ENCODE measurements around the gene FAM3A.
A peak's percentile ranks its signal among the peaks of the same experiment; 100 is the strongest.

Gene FAM3A

DNA sequence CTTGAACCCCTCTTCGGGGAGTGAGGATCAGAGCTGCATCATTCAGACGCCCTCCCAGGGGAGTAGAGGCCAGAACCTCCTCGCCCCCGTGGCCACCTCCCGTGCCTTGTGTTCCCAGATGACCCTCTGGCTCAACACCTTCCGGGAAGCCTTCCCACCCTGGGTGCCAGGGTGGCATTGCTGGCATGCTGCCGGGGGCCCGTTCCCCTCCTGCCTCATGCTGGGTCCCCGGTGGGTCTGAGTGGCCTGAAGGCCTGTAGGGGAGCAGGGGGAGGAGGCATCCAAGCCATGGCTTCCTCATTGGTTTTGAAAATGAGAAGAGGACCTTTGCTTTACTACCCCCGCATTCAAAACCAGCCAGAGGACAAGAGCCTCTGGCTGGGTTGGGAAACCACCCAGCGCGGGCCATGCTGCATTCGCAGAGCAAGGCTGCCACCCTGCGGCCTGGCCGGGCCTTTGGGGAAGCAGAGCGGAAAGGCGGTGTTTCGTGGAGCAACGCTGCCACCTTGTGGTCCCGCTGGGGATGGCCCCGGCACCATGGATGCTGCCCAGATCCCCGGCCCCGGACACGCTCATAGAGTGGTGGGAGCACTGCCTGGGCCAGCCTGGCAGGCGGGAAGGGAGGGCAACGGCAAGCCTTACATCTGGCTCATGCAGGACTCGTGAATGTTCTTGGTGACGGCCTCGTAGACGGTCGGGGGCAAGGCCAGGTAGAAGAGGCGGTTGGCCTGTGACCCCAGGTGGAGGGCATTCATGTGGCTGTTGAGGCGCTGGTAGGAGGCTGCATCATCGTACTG is 18.7 kb upstream of the FAM3A start:
- DNase-seq (ENCODE audit: low spot score), result peak; percentile 77

DNA sequence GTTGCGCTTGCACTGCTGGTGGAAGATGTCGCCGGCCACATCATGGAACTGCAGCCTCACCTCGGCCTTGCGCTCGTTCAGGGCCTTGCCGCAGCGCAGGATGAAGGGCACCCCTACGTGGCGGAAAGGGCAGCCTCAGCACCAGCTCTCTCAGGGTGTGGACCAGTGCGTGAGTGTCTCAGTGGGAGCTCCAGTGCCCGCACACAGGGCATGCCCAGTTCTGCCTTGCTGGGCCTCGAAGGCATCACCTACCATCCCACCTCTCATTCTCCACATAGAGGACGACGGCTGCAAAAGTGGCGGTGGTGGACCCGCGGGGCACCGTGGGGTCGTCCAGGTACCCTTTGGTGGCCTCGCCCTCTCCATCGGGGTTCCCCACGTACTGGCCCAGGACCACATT is 16.7 kb upstream of the FAM3A start:
- no peak for DNase-seq (ENCODE audit: low spot score)

DNA sequence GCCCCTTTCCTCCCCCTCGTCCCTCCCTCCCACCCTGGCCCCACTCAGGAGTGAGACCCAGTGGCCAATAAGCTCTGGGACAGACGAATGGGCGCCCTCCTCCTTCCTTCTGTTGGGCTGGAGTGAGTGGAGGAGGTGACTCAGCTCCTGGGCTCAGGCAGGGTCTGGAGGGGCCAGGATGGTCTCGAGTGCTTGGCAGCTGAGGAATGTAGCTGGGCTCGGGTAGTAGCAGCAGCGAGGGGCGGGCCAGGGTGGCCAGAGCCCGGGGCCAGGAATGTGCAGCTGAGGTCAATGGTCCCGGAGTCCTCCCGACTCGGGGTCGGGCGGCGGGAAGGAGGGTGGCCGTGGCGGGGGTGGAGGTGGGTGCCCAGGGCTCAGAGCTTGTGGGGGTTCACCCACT is 15.6 kb upstream of the FAM3A start:
- no peak for DNase-seq (ENCODE audit: low spot score)

DNA sequence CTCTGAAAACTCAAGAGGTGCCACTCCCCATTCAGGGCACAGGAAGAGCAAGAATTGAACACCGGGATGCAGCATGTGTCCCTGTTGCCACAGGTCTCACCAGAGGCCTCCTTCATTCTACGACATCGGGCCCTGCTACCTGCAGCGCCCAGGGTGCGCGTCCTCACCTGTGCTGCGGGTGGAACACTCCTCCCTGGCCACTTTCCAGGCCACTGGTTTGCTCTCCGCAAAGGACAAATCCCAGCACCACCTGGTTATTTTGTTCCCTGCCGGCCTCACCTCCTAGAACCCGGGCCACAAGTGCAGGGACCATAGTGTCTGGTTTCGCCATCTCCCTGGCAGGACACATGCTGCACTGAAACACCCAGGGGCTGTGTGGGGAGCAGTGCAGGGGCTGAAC is 14.3 kb upstream of the FAM3A start:
- DNase-seq (ENCODE audit: low spot score), result no peak

DNA sequence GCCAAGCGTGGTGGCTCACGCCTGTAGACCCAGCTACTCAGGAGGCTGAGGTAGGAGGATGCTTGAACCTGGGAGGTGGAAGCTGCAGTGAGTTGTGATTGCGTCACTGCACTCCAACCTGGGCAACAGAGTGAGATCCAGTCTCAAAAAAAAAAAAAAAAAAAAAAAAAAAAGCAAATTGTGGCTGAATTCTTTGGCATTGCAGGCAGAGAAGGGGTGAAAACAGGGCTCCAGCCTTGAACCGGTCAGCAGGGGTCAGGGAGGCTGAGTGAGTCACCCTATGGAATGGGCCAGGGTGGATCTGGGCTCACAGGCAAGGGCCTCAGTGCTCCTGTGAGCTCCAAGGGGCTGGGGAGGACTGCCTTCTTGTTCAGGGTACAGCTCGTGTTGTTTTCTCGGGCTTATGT is 13.2 kb upstream of the FAM3A start:
- no peak for DNase-seq (ENCODE audit: low spot score)

DNA sequence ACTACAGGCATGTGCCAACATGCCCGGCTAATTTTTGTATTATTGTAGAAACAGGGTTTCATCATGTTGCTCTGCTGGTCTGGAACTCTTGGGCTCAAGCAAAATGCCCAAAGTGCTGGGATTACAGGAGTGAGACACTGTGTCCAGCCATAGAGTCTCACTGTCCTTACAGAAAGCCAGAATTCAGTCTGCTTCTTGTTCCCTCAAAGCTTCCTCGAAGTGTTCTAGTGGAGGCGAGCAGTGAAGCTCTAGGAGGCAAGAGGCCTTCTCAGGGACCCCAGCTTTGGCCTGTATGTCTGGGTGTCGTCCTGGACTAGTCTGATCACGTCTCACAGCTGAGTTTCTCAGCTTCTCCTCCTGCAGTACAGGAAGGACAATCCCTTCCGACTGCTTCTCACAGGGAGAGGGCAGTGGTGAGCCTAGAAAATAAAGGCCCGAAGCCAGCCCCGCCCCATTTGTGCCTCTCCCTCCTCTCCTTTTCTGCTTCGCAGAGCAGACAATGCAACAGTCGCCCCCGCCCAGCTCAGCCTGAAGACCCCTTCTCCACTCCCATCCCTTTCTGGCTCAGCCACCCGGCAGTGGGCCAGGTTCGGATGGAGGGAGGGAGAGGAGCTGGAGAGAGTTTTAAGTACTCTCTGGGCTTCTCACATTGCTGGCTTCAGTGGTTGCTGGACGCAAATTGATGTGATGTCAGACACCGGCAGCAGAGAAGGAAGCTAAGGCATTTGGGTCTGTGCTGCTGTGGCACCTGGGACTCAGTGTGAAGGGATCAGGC is 11.1 kb upstream of the FAM3A start:
- peak; percentile 56 for DNase-seq (ENCODE audit: low spot score)

DNA sequence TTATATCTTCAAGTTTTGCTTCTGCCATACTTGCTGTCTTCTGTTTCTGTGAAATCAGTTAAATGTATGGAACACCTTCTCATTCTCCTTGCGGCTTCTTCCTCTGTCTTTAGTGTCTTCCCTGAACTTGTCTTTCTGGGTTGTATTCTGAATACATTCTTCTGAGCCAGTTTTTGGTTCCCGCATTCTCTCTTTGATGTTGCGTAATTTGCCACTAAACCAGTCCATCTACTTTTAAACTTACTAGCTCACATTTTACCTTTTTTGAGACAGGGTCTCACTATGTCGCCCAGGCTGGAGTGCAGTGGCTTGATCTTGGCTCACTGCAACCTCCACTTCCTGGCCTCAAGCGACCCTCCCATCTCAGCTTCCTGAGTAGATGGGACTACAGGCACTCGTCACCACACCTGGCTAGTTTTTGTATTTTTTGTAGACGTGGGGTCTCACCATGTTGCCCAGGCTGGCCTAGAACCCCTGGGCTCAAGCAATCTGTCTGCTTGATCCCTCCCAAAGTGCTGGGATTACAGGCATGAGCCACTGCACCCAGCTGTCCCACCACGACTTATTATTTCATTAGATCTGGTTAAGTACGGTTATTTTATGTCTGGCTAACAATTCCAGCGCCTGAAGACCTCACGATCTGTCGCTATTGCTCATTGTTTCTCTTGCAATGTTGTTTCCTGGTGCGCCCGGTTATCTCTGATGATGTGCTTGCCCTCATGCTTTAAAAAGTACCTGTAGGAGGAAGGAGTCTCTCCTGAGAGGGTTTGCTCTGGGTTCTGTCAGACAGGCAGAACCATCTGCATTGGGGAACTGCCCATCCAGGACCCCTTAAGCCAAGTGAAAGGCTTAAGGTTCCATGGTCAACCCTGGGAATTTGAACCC is 9.8 kb upstream of the FAM3A start:
- DNase-seq (ENCODE audit: low spot score), result no peak

DNA sequence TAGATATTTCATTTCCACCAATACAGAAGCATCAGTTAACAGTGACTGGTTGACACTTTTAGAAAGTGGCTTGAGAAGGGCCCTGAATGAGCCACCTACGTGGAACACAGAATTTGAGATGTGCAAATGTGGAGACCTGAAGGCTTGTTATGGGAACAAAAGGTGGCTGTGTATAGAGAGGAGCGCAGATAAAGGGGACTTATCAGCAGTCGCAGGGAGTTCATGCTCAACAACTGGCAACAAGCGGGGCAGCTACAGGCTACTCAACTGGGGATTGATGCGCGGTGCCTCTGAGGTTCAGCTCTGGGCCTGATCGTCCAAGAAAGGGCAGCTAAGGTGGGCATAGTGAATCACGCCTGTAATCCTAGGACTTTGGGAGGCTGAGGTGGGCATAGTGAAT is 3.4 kb upstream of the FAM3A start:
- no peak for DNase-seq (ENCODE audit: low spot score)

DNA sequence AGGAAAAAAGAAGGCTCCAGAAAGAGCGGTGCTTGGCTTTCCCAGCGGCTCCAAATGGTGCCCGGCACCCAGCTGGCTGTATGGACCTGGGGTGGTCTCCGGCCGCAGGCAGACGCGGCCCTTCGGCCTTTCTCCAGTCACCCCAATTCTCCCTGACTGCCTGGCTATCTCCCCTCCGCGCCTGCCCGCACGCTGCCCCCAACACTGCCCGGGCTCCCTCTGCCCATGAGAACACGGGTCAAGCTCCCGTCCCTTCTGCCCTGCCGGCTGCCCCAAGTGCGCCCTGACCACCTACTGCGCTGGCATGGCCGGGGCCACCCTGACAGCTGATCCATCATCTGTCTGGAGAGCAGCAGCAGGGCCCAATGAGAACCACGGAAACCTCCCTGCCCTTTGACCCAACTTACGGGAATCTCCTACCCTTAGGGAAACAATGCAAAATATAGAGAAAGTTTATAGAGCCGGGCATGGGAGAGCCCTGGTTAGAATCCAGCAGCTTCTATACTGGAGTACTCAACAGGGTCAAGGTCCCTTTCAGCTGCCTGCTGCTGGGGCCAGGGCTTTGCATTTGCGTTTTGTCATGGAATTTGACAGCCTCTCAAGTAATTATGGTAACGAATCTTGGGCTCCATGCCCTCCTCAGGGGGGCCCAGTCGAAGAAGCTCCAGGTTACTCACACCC is 1.2 kb upstream of the FAM3A start:
- no peak for DNase-seq (ENCODE audit: low spot score)

DNA sequence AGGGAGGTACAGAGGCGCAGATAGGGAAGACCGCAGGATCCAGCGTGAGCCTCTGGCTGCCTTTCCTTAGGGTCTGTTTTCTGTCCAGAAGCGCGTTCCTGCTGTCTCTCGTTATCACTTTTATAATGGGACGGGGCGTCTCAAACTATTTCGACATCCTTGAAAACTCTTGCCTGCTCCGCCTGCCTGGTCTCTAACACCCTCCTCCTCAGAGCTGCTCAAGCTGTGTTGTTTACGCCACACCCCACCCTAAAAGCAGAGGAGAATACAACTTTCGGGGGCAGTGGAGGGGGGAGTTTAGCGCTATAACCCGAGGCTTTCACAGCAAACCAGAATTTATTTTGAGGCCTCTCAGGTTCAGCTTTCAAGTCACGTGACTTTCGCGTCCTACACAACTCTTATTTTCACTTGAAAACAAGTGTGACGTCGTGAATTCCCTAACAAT is 646 bp upstream of the FAM3A start:
- no peak for DNase-seq (ENCODE audit: low spot score)

DNA sequence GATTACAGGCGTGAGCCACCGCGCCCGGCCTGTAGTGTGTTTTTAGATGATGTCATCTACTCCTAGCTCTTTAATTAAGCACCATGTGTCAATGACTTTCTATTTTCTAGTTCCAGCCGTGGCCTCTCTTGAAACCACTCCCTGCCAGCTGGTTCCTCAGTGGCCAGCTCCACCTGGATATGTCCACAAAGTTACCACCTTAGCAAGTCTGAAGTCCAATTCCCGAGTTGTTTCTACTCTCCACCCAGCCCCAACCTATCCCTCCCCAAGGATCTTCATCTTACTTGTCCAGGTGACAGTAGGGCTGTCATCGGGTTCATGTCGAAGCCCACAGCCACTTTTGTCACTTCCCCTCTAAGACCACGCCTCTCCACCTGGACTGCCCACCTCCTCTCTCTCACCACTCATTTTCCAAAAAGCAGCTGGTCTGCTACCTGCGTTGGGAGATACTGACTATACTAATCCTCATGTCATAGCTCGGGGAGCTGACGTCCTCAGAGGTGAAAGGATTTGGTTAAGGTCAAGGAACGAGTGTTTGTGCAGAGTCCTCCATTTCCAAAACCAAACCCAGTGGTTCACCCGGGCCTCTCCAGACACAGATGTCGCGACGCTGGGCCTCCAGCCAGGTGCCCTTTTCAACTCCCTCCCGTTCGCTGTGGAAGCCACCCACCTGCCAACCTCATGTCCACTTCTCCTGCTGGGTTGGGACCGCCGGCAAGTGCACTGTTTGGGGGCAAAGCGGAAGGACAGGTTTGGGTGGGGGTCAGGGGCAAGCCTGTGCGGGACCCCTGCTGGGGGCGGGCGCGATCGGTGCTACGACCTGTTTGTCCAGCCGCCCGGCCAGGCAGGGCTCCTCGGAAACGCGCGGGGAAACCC is 704 bp downstream of the FAM3A start:
- peak; percentile 8 for DNase-seq (ENCODE audit: low spot score)

DNA sequence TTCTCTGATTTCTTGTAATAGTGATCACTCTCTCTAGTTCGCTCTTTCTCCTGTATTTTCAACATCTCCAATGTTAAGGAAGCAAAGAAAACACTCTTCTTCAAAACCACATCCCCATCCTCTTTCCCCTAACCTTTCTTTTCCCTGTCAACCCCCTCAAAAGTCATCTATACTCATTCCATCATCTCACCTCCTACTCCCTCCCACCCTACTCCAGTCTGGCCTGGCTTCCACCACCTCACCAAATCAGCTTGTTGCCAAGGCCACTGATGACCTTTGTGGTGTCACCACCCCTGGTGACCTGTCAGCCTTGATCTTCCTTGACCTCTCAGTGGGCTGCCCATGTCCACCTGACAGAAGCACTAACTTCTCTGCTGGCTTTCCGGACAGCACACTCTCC is 2.3 kb downstream of the FAM3A start:
- DNase-seq (ENCODE audit: low spot score), result no peak

DNA sequence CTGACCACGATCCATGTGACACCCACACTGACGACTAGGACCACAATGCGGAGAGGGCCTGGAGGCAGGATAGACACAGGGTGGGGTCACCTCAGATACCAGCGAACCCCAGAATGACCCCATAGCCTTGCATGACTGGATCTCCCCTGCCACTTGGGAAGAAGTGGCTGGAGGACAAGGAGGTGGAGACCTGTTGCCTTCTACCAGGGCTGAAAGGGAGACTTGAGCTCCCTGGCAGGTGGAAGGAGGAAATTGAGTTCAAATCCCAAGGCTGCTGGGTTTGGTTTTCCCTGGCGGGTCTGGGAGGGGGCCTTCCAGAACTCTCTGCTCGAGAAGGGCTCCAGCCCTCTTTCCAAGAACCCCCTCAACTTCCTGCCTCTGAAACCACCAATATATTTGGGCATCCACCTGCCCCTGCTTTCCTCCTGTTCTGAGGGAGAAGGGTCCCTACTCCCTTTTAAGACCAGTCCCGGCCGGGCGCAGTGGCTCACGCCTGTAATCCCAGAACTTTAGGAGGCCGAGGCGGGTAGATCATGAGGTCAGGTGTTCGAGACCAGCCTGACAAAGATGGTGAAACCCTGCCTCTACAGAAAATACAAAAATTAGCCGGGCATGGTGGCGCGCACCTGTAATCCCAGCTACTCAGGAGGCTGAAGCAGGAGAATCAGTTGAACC is 3.0 kb downstream of the FAM3A start:
- no peak for DNase-seq (ENCODE audit: low spot score)

DNA sequence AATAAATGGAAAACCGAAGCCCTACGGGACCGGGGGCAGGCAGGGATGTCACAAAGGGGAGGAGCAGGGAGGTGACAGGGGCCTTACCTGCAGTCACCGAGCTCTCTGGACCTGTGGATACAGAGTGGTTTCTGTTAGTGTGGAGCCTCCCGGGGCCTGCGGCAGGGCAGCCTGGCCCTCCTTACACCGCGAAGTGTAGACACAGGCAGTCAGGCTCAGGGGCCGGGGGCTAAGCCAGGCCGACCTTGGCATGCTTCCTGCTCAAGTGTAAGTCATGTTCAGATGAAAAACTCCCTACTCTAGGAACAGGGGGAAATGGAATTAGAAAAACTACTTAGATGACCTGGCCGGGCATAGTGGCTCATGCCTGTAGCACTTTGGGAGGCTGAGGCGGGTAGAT is 4.3 kb downstream of the FAM3A start:
- no peak for DNase-seq (ENCODE audit: low spot score)

DNA sequence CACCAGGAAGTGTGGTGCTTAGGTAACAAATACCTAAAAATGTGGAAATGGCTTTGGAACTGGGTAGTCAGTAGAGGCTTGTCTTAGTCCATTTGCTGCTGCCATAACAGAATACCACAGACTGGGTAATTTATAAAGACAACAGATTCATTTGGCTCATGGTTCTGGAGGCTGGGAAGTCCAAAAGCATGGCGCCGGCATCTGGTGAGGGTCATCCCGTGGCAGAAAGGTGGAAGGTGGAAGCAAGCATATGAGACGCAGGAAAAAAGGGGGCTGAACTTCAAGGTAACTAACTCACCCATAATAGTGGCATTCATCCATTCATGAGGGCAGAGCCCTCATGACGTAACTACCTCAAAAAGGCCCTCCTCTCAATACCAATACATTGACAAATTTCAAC is 6.6 kb downstream of the FAM3A start:
- DNase-seq (ENCODE audit: low spot score), result no peak

DNA sequence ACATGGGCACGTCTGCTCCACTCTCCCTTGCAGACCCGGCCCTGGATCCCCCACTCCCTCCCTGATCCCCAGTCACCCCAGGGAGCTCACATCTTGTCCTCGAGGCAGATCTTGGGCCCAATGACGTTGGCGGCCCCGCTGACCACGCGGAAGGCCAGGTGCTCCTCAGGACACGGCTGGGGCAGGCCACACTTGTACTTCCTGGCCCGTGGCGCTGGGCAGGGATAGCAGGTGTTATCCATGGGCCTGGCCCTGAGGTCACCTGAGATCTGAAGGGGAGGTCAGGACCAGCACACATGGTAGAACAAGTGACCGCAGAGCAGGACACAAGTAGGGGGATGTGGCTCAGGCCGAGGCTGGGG is 7.7 kb downstream of the FAM3A start:
- DNase-seq (ENCODE audit: low spot score), result no peak

DNA sequence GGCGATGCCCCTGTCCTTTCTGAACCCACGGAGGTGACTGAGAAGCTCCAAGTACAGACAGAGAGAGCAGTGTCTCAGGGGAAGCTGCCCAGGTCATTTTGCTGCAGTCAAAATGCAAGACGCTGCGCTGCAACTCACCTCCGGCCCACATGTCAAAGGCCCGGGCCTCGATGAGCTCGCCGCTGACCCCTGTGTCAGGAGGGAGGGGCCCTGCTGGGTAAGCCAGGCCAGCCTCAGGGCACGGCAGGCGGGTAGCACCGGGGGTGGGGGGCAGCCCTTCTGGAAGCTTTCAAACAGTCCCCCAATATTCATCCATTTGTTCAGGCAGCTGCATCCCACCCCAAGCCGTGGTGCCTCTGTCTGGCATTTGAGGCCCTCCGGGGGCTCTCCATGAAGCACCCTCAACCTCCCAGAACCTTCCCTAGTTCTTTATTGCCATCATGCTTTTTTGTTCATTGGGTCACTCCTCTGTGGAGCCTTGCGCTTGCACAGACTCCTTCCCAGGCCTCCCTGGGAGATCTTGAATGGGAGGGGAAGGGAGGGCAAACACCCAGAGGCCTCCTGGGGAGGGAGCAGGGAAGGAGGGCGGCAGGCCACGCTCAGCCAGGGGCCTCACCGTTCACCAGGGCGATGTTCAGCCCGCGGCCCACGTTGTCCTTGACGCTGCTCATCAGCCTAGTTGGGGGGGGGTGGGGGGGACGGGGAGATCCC is 8.2 kb downstream of the FAM3A start:
- no peak for DNase-seq (ENCODE audit: low spot score)

DNA sequence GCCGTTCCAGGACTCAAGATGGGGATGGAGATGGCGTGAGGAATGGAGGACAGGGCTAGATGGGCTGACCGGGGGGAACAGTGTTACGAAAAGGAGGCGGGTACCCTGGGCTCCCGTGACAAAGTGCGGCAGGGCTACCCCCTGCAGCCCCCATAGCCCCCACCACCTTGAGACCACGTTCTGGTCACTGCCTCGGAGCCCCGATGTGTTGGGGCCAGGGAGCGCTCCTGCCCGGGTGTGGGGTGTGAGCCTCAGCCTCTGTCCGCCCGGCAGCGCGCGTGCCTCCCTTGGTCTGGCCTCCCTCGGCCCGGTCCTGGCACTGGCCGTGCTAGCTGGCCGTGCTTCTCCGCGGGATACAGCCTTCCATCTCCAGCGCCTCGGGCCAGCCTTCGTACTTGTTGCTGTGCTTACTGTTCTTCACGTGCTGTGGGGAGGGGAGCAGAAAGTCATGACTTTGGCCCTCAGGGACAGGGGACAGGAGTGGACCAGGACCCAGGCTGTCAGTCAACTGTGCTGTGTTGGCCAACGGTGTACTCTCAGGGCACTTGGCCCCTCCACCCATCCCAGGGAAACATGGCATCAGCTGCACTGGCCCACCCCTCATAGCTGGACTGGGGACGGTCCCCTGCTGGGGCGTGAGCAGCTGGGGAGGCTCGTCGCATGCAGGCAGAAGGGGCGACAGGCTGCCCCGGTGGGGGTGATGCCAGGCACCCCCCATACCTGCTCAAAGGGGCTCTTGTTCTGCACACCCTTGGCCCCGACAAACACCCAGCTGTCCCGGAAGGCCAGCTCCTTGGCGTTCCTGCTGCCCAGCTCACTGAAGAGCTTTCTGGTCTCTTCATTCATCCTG is 9.3 kb downstream of the FAM3A start:
- no peak for DNase-seq (ENCODE audit: low spot score)

DNA sequence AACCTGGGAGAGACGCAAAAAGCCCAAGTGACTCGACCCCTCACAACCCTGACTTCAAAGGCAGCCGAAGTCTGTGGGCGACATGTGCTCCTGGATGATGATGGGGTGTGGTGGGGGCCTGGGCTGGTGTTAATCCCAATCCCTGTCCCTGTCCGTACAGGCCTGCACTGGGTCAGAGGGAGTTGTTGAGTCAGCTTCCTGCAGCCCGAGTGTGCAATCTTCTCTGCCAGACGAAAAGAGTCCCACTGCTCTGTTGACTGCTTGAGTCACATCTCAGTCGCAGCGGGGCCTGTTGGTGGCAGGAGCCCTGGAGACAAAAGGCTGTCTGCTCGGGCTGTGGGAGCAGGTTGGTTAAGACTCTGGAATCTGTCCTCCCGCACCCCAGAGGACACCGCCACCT is 10.3 kb downstream of the FAM3A start:
- no peak for DNase-seq (ENCODE audit: low spot score)

Measured in germinal center (tissue), 1 donor.